RKO (cell line): ENCODE measurements around the gene CARD10.

Experiments
- DNase-seq: peaks from one replicate; pipeline ENCODE4 v3.0.0-alpha.2; 2016; ENCODE audit warnings: low spot score

CARD10 gene

DNA sequence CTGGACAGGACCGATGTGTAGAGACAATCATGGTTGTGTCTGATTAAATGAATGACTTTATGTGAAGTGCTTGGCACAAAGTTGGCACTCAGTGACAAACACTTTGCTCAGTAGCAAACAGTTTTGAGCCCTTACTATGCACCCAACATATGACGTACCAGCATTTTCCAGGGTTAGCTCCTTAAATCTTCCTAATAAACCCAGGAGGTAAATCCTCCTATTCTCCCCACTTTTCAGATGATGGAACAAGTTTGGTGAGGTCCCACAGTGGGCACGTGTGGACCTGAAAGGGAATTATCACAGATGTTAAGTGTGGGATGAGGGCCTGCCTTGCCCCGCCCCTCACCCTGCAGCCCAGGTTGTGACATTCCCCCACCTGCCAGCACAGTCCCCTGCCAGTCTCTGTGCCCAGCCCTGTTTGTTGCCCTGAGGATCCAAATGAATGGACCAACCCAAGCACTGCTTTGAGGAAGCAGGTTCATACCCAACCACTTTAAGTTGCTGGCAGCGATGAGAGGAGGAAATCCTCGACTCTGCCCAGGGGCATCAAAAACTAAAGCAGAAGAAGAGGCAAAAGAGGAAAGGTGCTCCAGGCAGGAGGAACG, 6.6 kb upstream of the CARD10 start:
- DNase-seq = no peak

DNA sequence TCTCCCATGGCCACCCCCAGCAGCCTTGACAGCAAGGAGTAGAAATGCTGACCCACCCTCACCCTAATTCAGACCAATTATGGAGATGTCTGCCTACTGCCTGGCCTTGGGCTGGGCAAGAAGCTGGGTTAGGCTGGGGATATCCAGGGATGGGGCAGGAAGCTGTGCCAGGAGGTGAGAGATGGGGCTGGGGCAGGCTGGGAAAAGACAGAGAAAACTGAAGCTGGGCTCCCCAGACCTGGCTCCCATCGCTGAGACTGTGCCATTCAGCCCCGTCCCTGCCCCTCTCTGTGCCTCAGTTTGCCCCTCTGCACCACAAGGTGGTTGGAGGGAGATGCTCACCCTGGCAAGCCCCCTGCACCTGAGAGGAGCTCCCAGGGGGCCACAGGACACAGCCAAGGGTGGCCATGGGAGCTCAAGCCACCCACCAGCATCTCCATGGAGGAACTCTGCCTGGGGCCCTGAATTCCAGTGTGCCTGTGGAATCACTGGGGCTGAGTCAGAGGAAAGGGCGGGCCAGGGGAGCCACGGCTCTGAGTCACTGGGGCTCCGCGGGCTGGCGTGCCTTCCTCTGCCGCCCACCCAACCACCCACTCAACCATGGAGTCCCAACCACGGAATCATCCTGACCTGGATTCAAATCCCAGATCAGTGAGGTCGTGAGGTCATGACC, 6.0 kb upstream of the CARD10 start:
- peak; percentile 71 for DNase-seq

DNA sequence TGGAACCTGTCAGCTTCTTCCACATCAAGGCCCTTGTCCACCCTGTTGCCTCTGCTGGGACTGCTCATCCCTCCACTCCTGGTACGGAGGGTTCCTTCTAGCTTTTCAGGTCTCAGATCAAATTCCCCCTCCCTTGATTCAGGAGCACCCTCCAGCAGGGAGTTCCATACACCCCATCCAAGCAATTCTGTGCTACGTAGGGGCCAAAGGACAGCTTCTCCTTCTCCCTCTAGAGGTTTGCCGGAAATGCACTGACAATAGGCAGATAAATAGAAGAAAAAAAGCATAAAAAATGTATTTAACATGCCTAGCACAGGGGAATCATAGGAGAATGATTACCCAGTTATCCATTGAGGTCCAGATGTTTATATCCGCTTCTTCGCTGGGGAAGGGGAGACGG, 3.3 kb upstream of the CARD10 start:
- DNase-seq = no peak

DNA sequence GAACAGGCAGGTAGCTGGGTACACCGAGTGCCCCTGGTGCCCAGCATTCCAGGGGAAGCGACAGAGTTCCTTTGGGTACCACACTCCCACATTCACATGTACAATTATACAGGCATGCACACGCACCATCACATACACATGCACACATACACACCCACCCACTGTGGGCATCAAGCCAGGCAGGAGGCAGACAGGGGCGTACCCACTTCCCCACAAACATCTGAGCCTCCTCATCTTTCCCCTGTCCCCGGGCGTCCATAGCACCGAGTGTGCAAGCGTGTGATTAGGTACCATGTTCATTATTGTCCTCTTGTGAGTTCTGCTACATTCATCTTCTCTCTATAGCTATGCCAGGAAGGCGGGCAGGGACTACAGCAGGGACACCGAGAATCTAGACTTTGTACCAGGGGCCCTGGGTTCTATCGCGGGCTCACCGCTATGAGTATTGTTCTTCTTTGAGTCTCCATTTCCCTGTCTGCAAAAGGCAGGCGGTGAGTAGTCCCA, 2.1 kb upstream of the CARD10 start:
- no peak for DNase-seq

DNA sequence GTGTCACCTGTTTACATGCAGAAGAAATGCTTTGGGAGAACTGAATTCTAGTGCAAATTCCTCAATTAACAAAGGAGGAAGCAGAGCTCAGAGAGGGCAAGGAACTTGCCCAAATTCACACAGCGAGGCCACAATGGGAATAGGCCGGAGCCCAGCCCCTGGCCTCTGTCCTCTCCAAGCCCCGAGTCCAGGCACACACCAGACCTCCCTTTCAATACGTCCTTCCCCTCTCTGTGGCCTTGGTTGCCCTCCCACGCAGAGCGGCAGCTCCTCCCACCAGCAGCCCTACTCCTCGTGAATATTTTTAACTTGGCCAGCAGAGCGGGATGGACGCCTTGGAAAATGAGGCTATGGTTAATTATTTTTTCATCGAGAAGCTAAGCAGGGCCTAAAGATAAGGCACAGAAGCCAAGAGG, 1.6 kb upstream of the CARD10 start:
- no peak for DNase-seq

DNA sequence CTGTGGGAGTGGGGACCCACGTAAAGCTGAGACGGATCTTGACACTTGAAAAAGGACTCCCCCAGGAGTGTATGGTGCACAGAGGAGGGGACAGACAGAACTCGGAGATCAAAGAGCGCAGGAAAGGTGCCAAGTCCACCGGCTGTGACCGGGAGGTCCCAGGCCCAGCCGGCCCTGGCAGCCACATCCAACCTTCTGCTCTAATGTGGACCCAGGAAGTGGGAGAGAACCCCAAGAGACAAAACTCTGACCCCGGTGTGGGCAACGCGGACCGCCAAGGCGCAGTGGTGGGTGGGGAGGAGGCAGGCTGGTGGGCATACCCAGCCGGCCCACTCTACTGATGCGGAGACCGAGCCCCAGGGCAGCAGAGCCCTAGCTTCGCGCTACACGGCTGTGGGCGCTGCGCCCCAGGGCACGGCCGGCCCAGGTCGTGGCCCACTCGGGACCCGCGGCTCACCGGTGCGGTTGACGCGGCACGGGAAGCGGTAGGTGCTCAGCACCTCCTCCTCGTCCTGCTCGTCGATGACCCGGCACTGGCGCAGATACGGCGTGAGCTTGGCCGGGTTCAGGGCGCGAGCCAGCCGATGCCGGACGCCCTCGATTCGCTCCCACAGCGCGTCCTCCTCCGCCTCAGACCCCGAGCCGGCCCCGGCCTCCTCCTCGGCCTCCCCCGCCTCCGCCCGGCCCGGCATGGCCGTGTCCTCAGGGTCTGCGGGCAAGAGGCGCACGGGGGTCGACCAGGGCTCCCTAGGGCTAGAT, 527 bp downstream of the CARD10 start:
- DNase-seq = no peak

DNA sequence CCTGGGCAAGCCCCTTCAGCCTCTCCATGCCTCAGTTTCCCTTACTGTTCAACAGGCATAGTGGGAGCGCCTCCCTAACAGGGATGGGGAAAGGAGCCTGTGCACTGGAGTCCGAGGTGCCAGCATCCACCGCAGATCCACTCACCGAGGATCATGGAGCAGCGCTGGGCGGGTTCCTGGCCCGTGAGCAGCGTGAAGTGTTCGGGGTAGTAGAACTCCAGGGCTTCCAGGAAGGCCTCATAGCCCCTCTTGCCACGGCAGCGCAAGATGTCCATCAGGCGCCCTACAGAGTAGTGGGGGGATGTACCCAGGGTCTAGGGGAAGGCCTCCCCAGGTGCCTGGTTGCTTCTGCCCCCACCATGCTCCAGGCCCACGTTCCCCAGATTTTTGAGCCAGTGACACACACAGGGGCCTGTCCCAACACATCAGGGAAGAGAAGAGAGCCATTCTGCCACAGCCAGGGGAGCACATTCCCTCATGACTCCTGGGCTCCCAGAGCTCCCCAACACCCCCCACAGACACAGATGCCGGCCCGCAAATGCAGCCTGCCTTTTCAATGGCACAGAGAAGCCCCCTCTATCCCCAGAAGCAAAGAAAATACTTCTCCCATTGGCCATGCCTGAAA, 1.3 kb downstream of the CARD10 start:
- DNase-seq = no peak

DNA sequence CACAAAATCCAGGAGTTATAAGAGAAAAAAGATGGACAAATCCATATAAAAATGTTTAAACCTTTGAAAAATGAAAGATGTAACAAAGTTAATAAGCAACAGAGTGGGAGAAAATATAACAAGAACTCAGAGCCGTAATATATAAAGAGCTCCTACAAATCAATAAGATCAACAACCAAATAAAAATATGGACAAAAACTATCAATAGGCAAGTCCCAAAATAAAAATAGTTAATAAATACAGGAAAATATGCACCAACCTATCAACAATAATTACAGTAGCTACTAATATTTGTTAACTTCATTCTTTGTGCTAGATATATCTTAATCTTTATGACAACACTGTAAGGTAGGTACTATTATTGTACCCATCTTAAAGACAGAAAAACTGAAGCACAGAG, 2.8 kb downstream of the CARD10 start:
- no peak for DNase-seq

DNA sequence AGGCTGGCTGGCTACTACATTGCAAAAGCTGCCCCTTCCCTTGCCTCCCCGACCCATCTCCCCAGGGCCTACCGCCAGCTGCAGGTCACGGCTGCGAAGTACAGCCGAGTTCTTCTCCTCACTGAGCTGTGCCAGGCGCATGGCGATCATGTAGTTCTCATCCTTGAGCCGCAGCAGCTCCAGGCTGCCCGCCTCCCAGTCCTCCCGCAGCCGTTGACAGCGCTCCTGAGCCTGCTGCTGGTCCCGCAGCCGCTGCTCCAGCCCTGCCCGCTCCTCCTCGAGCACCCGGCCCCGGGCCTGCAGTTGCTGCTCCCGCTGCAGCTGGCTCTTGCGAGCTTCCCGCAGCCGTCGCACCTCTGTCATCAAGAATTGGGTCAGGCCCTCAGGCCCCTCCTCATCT, 3.3 kb downstream of the CARD10 start:
- no peak for DNase-seq

DNA sequence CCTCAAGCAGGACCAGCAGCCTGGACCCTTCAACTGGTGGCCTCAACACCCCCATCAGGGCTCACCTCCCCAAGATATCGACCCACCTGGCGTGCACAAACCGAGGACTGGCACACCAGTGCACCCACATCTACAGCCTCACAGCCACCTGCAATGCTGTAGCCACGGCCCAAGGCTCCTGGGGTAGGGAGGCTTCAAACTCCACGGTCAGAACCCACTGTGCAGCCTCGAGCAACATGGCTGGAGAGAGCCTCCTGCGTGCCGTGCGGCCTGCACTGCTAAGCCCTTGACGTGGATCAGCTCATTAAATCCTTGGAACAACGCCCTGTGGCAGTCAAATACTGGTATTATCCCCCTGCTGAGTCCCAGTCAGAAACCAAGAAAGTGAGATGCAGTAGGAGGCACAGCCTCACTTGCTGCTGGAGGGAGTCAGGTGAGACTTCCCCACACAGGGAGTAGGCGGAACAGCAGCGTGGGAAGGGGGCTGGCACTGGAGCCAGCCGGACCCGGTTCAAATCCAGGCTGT, 4.6 kb downstream of the CARD10 start:
- no peak for DNase-seq

DNA sequence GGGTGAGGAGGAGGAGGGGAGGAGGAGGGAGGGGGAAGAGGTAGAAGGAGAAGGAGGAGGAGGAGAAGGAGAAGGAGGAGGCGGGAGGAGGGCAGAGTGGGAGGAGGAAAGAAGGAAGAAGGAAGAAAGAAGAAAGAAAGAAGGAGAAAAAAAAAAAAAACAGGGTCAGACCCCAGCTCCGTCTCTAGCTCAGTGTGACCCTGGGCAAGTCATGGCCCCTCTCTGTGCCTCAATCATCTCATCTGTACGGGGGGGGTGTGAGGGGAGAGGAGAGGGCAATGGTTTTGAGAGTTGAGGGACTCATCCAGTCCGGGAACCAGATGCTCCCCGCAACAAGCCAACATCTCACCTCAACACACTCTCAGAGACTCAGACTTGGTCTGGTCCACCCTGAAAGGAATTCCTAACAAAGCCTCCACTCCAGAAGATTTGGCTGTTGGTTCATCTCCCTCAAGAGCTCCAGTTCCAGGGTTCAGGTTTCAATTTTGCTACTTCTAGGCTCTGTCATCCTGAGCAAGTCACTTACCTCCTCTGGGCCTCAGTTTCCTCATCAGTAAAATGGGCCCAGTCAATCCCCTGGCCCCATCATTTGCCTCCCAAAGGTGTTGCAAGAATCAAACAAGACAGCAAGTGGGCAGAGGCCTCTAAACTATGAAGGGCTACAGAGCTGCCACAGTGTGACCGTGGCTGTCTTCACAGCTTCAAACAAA, 7.7 kb downstream of the CARD10 start:
- DNase-seq = no peak

DNA sequence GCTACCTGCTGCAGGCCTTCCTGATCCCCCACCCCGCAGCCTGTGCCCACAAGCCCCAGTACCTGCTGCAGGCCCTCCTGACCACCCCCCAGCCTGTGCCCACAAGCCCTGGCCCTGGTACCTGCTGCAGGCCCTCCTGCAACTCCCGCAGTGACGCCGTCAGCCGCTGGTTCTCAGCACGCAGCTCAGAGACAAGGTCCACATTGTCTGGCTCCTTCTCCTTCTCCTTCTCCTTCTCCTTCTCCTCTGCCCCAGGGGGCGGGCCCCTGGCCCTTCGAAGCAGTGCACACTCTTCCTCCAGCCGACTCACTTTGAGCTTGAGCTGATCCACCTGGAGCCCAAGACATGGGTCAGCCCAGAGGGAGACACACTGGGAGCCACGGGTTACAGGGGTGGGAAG, 9.1 kb downstream of the CARD10 start:
- DNase-seq = no peak

DNA sequence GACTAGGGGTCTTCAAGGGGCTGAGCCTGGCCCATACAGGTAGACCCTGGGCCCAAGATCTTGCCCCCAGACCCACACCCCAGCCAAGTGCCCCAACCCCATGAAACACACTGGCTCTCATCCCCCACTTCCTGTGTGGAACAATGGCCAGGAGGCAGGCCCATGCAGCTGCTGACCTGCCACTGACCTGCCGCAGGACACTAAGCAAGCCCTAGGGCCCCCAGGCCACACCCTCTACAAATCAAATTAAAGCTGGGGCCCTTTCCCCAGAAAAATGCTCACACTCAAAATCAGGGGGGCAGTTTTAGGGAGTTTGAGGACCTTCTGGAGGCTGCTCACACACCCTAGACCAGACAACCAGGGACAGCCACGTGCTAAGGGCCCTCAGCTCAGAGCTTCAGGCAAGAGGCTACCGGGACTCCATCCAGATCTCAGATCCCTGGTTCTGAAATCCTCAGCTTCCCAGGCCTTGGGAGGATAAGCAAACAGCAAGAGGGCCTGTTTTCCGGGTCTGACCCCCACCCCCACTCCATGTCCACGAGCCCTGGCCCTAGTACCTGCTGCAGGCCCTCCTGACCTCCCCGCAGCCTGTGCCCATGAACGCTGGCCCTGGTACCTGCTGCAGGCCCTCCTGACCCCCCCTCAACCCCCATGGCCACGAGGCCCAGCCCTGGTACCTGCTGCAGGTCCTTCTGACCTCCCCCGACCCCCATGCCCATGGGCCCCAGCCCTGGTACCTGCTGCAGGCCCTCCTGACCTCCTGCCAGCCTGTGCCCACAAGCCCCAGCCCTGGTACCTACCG, 10.0 kb downstream of the CARD10 start:
- DNase-seq = no peak

DNA sequence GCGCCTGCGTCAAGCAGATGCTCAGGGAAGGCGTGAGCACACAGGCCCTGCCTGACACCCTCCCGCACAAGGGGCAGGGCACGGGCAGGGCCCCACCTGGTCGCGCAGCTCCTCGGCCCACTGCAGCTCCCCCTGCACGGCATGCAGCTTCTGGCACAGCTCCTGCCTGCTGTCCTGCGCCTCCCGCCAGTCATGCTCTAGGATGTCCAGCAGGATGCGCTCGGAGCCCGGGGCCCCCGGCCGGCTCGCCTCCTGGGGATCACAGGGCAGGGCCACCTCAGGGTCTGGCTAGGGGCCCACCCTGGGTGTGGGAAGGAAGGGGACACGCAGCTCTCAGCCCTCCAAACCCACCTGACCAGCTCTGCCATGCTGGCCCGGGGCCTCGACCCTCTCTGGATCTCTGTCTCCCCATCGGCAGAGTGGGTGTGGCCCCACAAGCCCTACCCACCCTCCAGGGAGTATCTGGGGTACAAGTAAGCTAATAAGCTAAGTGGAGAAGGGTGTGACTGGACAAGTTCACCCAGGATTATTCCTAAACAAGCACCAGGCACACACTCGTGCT, 10.7 kb downstream of the CARD10 start:
- no peak for DNase-seq

DNA sequence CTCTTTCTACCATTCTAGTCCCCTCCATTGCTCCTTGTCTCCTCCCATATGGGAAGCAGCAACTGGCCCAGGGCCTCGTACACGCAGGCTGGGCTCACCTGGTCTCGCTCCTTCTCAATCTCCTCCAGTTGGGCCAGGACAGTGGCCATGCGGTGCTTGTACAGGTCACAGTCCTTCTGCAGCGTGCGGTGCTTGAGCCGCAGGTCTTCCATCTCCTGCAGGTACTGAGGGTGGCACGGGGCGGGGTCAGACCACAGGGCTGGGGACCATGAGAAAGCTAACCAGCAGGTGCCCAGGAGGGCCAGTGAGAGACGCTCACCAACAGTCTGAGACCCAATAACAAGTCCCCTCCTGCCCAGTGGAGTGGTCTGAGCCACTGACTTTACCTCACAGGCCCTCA, 11.5 kb downstream of the CARD10 start:
- no peak for DNase-seq

DNA sequence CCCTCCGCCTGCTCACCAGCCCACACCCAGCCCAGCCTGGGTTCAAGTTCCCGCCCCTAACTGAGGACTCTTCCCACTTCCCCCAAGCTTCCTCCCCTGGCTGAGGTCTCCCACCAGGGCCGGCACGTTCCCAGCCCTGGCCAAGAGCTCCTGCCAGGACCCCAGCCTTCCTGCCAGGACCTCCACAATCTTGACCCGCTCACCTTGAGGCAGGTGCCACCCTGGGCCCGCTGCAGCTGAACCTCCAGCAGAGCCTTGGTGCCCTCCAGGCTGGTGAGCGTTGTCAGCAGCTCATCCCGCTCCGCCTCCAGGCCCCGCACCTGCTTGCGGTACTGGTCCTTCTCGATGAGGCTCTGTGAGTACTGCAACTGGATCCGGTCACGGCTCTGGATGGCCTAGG, 13.2 kb downstream of the CARD10 start:
- no peak for DNase-seq

DNA sequence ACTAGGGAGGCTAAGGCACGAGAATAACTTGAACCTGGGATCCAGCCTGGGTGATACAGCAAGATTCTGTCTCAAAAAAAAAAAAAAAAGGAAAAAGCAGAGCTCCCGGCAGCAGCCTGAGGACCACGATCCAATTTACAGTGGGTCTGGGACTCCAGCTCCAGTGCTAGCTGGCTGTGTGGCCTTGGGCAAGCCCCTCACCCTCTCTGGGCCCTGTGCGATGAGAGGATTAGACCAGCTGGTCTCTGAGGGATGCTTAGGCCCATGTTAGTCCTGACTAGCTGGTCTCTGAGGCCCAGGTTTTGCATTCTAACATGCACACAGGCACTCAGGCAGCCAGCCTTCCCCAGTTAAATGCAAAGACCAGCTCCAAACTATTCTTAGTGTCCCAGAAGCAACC, 13.7 kb downstream of the CARD10 start:
- no peak for DNase-seq

DNA sequence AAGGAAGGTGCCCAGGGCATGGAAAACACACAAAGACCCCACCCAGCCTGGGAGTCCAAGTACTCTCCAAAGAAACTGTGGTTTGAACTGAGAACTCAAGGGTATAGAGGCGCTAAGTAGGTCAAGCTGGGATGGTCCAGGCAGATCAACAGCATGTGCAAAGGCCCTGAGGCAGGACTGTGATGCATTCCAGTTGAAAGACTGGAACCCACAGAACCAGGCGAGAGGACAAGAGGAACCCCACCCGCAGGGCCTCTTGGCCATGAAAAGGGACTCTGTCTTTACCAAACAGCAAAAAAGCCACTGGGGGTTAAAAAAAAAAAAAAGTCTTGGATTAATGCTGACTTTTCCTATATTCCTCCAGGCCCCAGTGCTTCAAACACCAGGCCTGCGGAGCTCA, 14.3 kb downstream of the CARD10 start:
- DNase-seq = no peak

DNA sequence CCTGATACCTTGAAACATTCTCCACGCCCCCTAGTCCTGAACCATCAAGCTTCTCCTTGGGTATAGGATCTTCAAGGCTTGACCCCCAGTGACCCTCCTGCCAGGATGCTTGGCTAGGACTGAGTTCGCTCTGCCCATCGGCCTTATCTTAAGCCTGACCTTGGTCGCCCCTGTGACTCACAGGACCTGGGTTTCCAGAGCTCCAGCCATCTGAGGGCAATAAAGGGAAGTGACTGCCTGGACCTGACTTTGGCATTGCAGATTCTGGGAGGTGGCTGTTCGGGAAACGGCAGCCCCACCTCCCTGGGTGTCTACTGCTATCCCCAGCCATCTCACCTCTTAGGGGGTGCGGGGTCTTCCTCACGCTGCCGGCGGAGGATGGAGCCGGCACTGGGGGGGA, 15.4 kb downstream of the CARD10 start:
- DNase-seq = no peak

DNA sequence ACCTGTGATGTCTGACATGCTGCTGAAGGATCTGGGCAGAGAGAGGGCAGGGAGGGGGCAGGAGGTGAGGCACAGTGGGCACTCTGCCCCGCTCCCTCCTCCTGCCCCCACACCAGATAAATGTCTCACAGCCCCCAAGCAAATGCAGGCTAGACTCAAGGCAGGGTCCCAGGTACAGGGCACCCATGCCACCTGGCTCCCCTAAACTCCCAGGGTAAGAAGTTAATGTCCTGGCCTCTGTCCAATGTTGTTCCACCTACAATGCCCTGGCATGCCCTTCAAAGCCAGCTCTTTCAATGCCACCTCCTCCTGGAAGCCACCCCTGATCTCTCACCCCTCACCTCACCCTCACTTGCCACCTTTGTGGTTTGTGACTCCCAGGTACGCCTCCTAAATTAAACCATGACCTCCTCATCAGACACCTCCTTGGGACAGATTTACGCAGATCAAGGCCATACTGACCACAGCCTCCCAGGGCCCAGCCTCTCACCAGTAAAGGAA, 16.0 kb downstream of the CARD10 start:
- no peak for DNase-seq
